Stimulated activated CD8-positive, alpha-beta memory T cell treated with anti-CD3 and anti-CD28 coated beads, Interleukin-2, amount 100 ng/mL, for 1 hour (primary cell): ENCODE results near the gene LMOD1.
"Not testable (repeated sequence)": the region's sequence is repeated elsewhere in the genome, so short reads cannot be mapped to it uniquely, and the experiment has no call there.

Experiments
- DNase-seq, 2 donors: peaks; one replicate each; pipeline ENCODE4 v3.0.0-alpha.2; 2020; ENCODE audit warnings: low read depth in 2 of 2

The LMOD1 gene

GRCh38 chr1:201870397-201870796 lies 76.0 kb downstream of the LMOD1 start:
- no peak for DNase-seq

GRCh38 chr1:201861448-201861847 lies 84.9 kb downstream of the LMOD1 start:
- DNase-seq = no peak

GRCh38 chr1:201859424-201859823 lies 86.9 kb downstream of the LMOD1 start:
- DNase-seq = no peak

- DNase-seq = not testable (repeated sequence)
Observed at GRCh38 chr1:201856722-201857121, 89.6 kb downstream of the LMOD1 start.

GRCh38 chr1:201851949-201852348 lies 94.4 kb downstream of the LMOD1 start:
- no peak for DNase-seq

- DNase-seq = no peak
Observed at GRCh38 chr1:201850053-201850397, 96.3 kb downstream of the LMOD1 start.

GRCh38 chr1:201849372-201850052 lies 96.8 kb downstream of the LMOD1 start:
- no peak for DNase-seq

GRCh38 chr1:201848230-201848629 lies 98.1 kb downstream of the LMOD1 start:
- no peak for DNase-seq

- no peak for DNase-seq
Observed at GRCh38 chr1:201847150-201847549, 99.2 kb downstream of the LMOD1 start.
